Activated T-cell treated with anti-CD3 and anti-CD28 coated beads for 1 hour (primary cell): ENCODE results near the gene RENBP.
A peak's percentile ranks its signal among the peaks of the same experiment; 100 is the strongest.

Source experiments
- DNase-seq: peaks from one replicate; pipeline ENCODE4 v3.0.0-alpha.2; 2020; ENCODE audit warnings: low read depth

Gene RENBP

DNA sequence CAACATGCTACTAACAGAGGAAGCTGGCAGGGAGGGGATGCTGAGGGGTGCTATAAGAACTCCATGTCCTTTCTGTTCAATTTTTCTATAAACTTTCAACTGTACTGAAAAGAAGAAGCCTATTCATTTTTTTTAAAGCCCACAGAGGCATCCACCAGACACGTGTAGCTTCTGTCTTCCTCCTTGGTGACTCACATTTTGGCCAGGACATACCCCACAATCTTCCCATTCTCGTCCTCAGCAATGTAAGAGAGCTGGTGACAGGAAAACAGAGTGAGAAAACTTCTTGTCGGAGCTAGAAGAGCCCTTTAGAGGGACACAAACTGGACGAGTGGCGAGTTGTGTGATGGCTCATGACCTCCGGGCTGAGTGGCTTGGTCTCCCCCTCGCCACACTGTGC is 10.7 kb downstream of the RENBP start:
- DNase-seq: no peak

DNA sequence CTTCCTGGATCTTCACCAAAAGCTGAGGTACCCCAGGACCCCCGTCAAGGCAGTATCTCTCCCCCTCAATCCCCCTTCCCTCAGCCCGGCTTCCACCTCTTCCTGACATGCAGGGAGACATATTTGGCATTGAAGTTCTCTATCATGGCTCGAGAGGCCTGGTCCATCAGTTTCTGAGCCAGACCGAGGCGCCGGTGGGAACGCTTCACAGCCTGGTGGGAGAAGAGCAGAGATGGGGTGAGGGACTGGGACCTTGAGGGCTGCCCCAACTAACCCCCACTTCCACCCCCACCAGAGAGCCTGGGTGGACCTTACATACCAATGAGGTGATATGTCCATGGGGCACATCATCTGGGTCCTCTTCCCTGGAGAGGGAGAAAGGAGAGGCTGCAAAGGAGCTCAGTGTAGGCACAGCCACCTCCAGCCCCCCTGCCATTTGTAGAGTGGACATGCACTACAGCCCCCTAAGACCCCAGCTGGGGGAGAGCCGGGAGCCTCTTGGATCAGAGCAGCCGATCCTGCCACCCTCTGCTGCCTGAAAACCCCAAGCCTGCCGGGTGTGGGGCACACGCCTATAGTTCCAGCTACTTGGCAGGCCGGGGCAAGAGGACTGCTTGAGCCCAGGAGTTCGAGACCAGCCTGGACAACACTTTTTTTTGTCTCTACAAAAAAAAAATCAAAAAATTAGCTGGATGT is 12.1 kb downstream of the RENBP start:
- DNase-seq: no peak

DNA sequence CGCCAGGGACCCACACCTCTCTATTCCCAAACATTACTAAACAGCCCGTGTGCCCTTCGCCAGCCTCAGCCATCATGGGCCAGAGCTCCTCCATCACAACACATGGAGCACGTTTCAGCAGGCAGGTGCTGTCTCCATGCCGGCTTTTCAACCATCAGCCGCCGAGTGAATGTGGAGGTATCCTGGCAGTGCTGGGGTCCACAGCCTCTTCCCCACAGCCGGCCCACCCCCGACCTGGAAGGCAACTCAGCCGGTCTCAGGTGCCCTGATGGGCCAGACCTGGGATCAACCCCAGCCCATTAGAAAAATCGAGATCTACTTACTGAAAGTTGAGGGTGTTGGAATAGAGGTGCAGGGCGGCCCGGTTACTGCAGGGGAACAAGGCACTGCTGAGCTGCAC is 12.7 kb downstream of the RENBP start:
- no peak for DNase-seq

DNA sequence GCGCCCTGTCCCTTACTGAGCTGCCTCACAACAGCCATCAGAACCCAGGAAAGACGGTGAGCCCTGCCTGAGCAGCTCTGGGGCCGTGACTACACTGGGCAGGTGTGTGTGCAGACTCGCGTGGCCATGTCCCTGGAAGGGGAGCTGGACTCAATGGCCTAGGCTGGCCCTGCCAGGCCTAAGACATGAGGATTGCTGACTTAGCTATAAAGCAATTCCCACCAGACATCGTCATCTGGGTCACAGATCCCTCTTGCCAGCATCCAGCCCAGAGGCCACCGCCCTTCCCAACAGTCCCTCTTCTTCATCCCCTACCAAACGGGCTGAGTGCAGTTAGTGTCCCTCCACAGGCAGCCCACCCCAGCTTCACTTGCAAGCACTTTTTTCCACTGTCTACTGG is 13.3 kb downstream of the RENBP start:
- DNase-seq: no peak

GRCh38 chrX:153930011-153930910 is 14.2 kb downstream of the RENBP start:
- DNase-seq: no peak

GRCh38 chrX:153929576-153929975 is 14.9 kb downstream of the RENBP start:
- DNase-seq: no peak

GRCh38 chrX:153928846-153929245 is 15.6 kb downstream of the RENBP start:
- DNase-seq: no peak

- DNase-seq: peak; percentile 81
Measured at GRCh38 chrX:153927922-153928760, 16.3 kb downstream of the RENBP start.

DNA sequence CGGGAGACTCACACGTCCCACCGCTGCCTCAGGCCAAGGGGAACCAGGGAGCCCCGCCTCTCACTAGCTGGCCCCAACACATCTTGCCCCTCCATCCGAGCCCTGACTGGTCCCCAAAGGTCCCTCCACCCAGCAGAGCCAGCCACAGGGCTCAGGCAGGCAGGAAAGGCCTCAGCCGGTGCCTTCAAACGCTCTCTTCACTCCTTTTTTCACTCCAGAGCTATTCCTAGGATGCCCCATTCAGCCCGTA is 16.8 kb downstream of the RENBP start:
- no peak for DNase-seq

DNA sequence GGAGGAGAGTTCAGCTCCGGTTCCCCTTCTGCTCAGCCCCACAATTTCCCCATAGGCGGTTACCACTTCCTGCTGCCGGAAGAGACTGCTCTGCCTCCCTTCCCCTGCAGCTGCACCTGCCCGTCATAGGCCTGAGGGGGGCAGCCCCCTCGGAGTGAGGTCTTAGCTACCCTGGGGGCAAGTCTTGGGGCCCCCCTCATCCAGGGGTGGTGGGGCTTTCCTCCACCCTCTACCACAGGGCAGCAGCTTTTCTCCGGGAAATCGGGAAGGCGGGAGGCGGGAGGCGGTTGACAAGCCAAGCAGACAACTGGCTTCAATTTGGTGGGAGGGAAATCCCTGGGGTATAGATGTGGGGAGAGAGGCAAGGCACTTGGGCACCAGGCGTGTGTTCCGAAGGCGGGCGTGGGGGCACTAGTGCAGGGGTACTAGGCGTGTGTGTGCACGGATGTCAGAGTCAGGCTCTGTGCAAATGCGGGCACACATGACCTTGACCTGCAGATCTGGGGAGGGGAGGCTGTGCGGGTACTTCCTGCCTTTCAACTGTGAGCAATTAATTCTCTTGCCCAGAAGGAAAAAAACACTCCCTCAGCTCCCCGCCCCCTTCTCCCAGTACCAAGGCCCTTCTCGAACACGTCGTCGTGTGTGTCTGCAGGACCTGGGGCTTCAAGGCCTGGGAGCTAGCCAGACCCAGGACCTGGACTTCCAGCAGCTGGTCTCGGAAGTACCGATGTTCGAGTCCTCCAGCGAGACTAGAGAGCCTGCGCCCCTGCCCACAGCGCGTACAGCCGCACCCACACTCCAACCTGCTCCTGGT is 17.4 kb downstream of the RENBP start:
- peak; percentile 52 for DNase-seq

GRCh38 chrX:153926552-153926857 is 17.9 kb downstream of the RENBP start:
- no peak for DNase-seq

DNA sequence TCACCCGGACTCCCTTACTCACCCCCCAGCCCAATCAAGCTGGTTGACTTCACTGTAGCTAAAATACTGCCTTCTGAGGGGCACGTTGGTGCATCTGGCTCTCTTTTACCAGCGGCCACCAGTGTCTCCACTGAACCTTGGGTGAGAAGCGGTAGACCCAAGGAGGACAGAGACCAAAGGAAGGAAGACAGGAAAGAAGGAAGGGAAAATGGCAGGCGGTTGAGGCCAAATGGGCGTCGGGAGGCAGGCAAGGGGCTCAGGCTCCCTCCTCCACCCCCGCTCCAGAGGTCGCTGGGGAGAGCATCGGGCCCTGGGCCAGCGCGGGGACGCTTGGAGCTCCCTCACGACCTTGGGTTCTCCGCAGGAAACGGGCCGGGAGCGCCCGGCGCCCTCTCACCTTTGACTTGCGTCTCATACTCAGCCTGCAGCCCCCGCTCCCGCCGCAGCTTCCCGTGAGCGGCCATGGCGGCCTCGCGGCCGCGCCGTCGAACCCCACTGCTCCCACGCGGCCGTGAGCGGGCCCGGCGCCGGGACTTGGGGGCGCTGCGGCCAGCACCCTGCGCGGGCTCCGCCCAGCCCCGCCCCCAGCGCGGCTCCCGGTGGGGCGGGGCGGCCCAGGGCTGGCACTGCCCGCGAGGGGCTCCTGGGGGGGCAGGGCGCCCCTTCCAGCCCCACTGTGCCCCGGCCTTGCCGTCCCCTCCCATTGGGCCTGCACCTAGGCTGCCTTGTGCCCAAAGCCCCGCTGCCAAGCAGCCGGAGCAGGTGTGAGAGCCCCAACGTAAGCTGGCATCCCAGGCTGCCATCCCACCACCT is 18.5 kb downstream of the RENBP start, which contains the start of gene ARHGAP4:
TSS of gene ARHGAP4 (minus strand) at position 526 of the 813 bp plus-strand sequence. CDS start at position 464, 62 bp downstream.
- no peak for DNase-seq

GRCh38 chrX:153925387-153925738 is 19.1 kb downstream of the RENBP start:
- no peak for DNase-seq

DNA sequence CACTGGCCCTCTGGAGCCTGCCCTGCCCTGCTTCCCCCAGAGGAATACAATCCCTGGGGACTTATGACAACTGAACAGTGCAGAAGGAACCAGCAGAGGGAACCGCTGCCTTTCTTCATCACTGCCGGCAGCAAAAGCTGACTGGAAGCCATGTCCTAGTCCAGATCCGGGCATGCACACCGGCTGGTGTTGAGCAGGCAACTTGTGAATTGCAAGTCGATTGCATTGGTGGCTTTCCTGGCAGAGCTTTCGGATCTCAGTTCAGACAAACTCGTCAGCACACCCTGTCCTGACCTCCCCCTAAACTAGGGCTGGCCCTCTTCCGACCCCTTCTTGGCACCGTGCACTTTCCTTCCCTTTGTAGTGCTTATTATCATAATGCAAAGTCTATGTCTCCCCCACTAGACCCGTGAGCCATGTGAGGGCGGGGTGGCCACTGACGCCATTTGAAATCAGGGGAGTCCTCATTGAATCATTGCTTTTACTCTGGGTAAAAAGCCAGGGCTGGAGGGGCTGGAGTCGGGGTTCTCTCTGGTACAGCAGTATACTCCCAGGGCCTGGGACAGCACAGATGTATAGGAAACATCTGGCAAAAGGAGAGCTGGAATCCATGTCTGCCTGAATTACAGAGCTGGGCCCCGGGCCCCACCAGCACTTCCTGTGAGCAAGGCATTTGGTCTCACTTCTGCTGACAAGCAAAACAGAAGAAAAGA is 20.1 kb downstream of the RENBP start:
- no peak for DNase-seq

DNA sequence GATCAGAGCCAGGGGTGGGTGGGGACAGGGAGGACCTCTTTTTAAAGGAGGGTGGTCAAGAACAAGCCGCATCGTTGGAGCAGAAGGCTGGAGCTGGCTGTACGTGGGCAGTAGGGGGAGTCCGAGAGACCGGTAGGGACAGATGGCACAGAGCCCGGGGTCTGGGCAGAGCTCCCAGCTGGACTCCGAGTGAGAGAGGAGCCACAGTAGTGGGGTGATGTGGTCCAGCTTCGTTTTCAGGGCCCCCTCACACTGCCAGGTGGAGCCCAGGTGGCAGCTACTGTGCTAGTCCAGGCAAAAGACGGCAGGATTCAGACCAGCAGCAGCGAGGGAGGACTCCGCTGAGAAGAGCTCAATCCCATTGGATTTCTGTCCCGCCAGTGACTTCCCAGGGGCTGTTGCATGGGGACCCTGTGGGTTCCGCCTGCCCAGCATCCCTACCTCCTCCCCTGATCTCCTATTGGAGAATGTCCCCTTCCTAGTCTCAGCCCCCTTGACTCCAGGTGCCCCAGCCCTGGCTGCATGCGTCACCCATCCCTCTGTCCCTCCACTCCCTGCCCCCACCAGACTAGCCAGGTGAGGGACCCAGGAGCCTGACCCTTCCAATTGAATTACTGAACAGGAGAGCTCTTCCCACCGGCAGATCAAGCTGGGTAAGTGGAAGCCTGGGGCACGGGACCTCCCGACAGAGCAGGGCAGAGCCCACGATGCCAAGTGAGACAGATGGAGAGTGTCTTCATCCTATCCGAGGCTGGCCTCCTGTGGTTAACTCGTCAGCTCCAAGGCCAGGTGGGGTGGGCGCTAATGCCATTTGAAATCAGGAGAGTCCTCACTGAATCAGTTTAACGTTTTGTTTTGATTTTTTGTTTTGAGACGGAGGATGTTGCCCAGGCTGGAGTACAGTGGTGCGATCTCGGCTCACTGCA is 21.2 kb downstream of the RENBP start:
- no peak for DNase-seq

DNA sequence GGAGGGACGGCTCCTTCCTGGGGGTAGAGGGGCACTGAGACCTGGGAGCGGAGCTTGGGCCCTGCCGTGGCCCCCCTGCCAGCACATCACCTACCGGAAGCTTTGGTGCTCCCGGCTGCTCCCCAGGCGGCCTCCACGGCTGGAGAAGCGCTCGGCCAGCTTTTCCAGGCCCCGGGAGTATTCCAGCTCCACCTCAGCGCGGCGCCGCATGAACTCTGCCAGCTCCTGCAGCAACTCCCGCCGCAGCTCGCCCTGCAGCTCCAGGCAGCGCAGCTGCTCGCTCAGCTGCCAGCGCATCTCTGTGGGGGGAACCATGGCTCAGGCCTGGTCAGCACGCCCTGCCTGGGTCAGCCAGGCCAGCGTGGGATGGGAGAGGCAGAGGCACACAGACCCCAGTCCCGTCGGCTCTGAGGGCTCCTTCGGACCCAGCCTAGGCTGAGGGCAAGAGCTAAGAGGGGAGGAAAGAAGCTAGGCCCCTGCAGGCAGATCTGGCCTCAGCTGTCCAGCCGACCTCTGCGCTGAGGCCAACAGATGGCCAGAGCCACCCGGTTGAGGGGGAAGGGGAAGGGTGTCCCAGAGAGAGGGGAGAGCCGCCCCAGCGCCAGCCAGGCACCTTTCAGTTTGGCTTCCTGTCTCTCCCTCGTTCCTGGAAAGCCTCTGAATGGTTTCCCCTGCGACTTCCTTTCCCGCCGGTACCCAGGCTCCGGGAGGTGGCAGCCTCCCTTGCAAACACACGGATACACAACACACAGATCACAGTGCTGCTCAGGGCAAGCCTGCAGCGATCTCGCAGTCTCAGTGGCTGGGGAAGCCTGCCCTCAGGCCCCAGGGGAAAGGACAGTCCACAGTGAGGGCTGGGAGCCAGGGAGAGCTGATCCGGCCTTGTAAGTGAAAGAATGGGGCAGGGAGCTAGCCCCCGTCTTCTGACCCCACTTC is 22.7 kb downstream of the RENBP start:
- DNase-seq: no peak

DNA sequence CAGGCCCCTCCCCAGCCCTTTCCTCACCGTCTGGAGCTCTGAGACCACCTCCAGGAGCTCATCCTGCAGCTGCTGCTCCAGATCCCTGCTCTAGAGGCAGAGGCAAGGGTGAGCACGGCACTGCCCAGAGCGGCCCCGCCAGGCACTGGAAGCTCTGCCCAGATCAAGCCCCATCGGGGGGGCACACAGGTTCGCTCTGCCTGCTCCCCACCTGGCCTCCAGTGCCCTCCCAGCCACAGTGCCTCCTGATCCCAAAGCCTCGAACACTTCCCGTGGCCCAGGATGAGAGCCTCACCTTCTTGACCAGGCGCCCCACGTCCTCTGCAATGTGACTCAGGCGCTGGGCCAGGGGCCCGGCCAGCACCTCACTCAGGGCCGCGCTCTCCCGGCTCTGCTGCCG is 23.4 kb downstream of the RENBP start:
- no peak for DNase-seq

DNA sequence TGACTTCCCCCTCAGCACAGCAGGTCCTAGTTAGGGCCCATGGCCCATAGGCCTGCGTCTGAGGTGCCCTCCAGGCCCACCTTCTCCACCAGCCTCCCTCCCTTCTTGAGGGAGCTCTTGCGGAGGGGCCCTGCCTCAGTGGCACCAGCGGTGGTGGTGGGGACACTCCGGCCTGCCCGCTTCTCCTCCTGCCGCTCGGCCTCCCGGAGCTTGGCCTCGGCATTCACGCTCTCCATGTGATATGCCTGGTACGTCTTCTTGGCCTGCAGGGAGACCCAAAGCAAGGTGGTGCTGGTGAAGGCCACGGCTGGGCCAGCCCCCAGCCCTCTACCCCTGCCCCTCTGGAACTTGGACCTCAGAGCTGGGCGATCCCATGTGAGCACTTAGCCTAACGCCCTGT is 23.9 kb downstream of the RENBP start:
- DNase-seq: no peak
